HepG2 (cell line): Measurements from ENCODE around the gene ANTXRL. TPM values are rescaled to one million over a fixed set of nuclear protein-coding genes. Genes with fewer than 3 reads are reported as not detected.

Experiments
- ATAC-seq: fragments of 200-7000 bp; cut with Tn5 transposase; 3 replicates; pipeline ENCODE4 v1.9.1; 2020; ENCODE audit warnings: mild to moderate bottlenecking, moderate library complexity
- BruUV-seq: library from RNA; stranded (reverse); fragments of 400-500 nt; replicated peaks from 2 replicates; lab custom pipeline; 2021; lab: Mats Ljungman, UMichigan
- CTCF ChIA-PET: fragments of 300-600 bp; formaldehyde crosslinking; extraction: SDS; loops from one replicate; lab custom pipeline; 2021; ENCODE audit warnings: low total read pairs, inconsistent platforms, low intra/inter-chr PET ratio; lab: Yijun Ruan, JAX
- POLR2A ChIA-PET: fragments of 350-600 bp; sonication (Branson Sonifier 250); formaldehyde crosslinking; loops from one replicate; lab custom pipeline; 2020; ENCODE audit warnings: antibody characterized with exemption, inconsistent platforms; lab: Yijun Ruan, JAX
- DNase-seq: peaks from one replicate; pipeline ENCODE4 v3.0.0-alpha.2; 2015; ENCODE audit warnings: low spot score
- FAIRE-seq: peaks from 3 replicates; lab custom pipeline; 2011; peaks lifted over from hg19 to GRCh38; lab: Jason Lieb, UNC
- H2AFZ ChIP-seq: one replicate; pipeline ENCODE4 v1.6.1; 2011; ENCODE audit warnings: low read length, inconsistent platforms
- H3K27ac ChIP-seq: fragments of 300-600 bp; 3 replicates; pipeline ENCODE4 v1.8.0; 2011; ENCODE audit warnings: mixed run types, mild to moderate bottlenecking, mixed read lengths, low read length, inconsistent platforms; ENCODE audit not compliant: insufficient read depth; ENCODE audit errors: extremely low read length
- H3K27me3 ChIP-seq, 2 experiments: fragments of 200-600 bp in 1 of 2; 2 replicates in 1 of 2; 3 replicates in 1 of 2; pipeline versions ENCODE4 v1.6.0 to v1.8.0; 2011; ENCODE audit warnings: low read length in 2 of 2, mild to moderate bottlenecking in 2 of 2, moderate library complexity in 2 of 2, inconsistent platforms in 1 of 2; ENCODE audit not compliant: insufficient read depth in 2 of 2, control insufficient read depth in 1 of 2
- H3K36me3 ChIP-seq, 2 experiments: fragments of 200-600 bp in 1 of 2; replicated peaks in 1 of 2; 2 replicates in 1 of 2; 3 replicates in 1 of 2; pipeline versions ENCODE4 v1.5.1 to v1.8.0; 2011; ENCODE audit warnings: low read length in 2 of 2, inconsistent platforms in 1 of 2; ENCODE audit not compliant: insufficient read depth in 2 of 2, control insufficient read depth in 1 of 2
- H3K4me1 ChIP-seq: 2 replicates; pipeline ENCODE4 v1.5.1; 2012; ENCODE audit warnings: low read length, inconsistent platforms; ENCODE audit not compliant: insufficient read depth
- H3K4me2 ChIP-seq: 2 replicates; pipeline ENCODE4 v1.6.0; 2011; ENCODE audit warnings: low read depth, low read length, inconsistent platforms
- H3K4me3 ChIP-seq, 3 experiments: fragments of 200-600 bp in 1 of 3; sonication (generic), shearing (Covaris generic) in 1 of 3; replicated peaks in 1 of 3; 2 replicates each; pipeline ENCODE4 v1.5.1; 2011 to 2016; ENCODE audit warnings: low read length in 3 of 3, inconsistent platforms in 2 of 3, low read depth in 2 of 3, mild to moderate bottlenecking in 2 of 3, control low read depth in 1 of 3, mixed read lengths in 1 of 3; ENCODE audit not compliant: insufficient read depth in 1 of 3
- H3K79me2 ChIP-seq: one replicate; pipeline ENCODE4 v1.6.1; 2011; ENCODE audit warnings: low read length, inconsistent platforms; ENCODE audit not compliant: insufficient read depth
- H3K9ac ChIP-seq: 2 replicates; pipeline ENCODE4 v1.6.0; 2011; ENCODE audit warnings: mild to moderate bottlenecking, low read depth, low read length, inconsistent platforms; ENCODE audit not compliant: insufficient read depth
- H3K9me3 ChIP-seq: 2 replicates; pipeline ENCODE4 v1.5.1; 2012; ENCODE audit warnings: mild to moderate bottlenecking, low read length
- H4K20me1 ChIP-seq: 2 replicates; pipeline ENCODE4 v1.6.0; 2011; ENCODE audit warnings: inconsistent platforms, mild to moderate bottlenecking, low read length, moderate library complexity; ENCODE audit not compliant: insufficient read depth
- CEBPB ChIP-seq: IDR thresholded peaks from 2 replicates; pipeline ENCODE4 v1.6.1; 2011; ENCODE audit warnings: low read depth, low read length, improper control_type of control experiment, borderline replicate concordance
- ELF4 ChIP-seq: sonication (generic); formaldehyde crosslinking; IDR thresholded peaks from 2 replicates; pipeline ENCODE4 v1.5.0; 2020; ENCODE audit warnings: missing genetic modification reagents, mild to moderate bottlenecking, moderate library complexity, borderline replicate concordance
- FLYWCH1 ChIP-seq: sonication (generic); formaldehyde crosslinking; IDR thresholded peaks from 2 replicates; pipeline ENCODE4 v1.8.1; 2023; ENCODE audit warnings: mild to moderate bottlenecking, missing genetic modification reagents
- IKZF4 ChIP-seq: sonication (generic); formaldehyde crosslinking; IDR thresholded peaks from 2 replicates; pipeline ENCODE4 v1.5.1; 2020; ENCODE audit warnings: borderline replicate concordance, mild to moderate bottlenecking, low read depth, missing genetic modification reagents; ENCODE audit errors: not compliant biosample characterization
- NR1H2 ChIP-seq: sonication (generic); formaldehyde crosslinking; IDR thresholded peaks from 2 replicates; pipeline ENCODE4 v1.8.1; 2022; ENCODE audit warnings: low read depth, missing genetic modification reagents, borderline replicate concordance
- POGK ChIP-seq: sonication (generic); formaldehyde crosslinking; conservative IDR thresholded peaks from 2 replicates; pipeline ENCODE4 v1.8.0; 2022; ENCODE audit warnings: mild to moderate bottlenecking, moderate library complexity, missing genetic modification reagents
- SAP130 ChIP-seq: IDR thresholded peaks from 2 replicates; pipeline ENCODE4 v1.6.1; 2016; ENCODE audit warnings: low read depth
- SP5 ChIP-seq: IDR thresholded peaks from 2 replicates; pipeline ENCODE4 v1.6.1; 2016; ENCODE audit warnings: low read depth, borderline replicate concordance
- XBP1 ChIP-seq: sonication (generic); formaldehyde crosslinking; IDR thresholded peaks from 2 replicates; pipeline ENCODE4 v1.5.0; 2020; ENCODE audit warnings: missing genetic modification reagents
- ZBTB3 ChIP-seq: sonication (generic); formaldehyde crosslinking; IDR thresholded peaks from 2 replicates; pipeline ENCODE4 v1.4.0; 2020; ENCODE audit warnings: low read depth, mild to moderate bottlenecking, moderate library complexity, missing genetic modification reagents, borderline replicate concordance
- ZMYM3 ChIP-seq: sonication (generic); formaldehyde crosslinking; IDR thresholded peaks from 2 replicates; pipeline ENCODE4 v1.5.1; 2020; ENCODE audit warnings: mild to moderate bottlenecking, missing genetic modification reagents
- ZNF274 ChIP-seq: sonication (generic); formaldehyde crosslinking; IDR thresholded peaks from 2 replicates; pipeline ENCODE4 v1.5.1; 2020; ENCODE audit warnings: mild to moderate bottlenecking, missing genetic modification reagents
- ZNF343 ChIP-seq: sonication (generic); formaldehyde crosslinking; IDR thresholded peaks from 2 replicates; pipeline ENCODE4 v1.4.0; 2020; ENCODE audit warnings: mild to moderate bottlenecking, missing genetic modification reagents
- WGBS: methylation state at CpG from one replicate; pipeline ENCODE4 v1.1.6; 2017; ENCODE audit warnings: low lambda C conversion rate; 5-methylcytosine and 5-hydroxymethylcytosine counted together
- in situ Hi-C: cut with HindIII; loops from 2 replicates; pipeline ENCODE4 v1.10.0; 2017; ENCODE audit warnings: low pct_unique_long_range_greater_than_20kb; ENCODE audit not compliant: extremely low pct_ligation_motif_present
- intact Hi-C: fragments of 100-400 bp; cut with micrococcal nuclease; formaldehyde crosslinking; loops from one replicate; pipeline ENCODE4 v1.10.0; 2022; ENCODE audit not compliant: unreplicated experiment
- polyA plus RNA-seq, 8 experiments: library from polyadenylated mRNA; depleted of rRNA in 3 of 8; stranded (reverse) in 7 of 8; unstranded in 1 of 8; fragments of >200 nt; fragmentation: Illumina TruSeq in 4 of 8; extraction: Trizol in 4 of 8; gene quantifications; 2 replicates each; pipeline versions ENCODE4 v1.2.1 to v1.2.3, GENCODE V29; 2011 to 2016; ENCODE audit warnings: low read depth in 4 of 8, missing spikeins in 1 of 8, mixed read lengths in 1 of 8; ENCODE audit not compliant: insufficient read depth in 1 of 8
- total RNA-seq, 5 experiments: library from RNA; depleted of rRNA; stranded (reverse); fragments of >200 nt; fragmentation: Illumina TruSeq; extraction: Trizol; gene quantifications; 2 replicates each; pipeline ENCODE4 v1.2.3, GENCODE V29; 2016; ENCODE audit warnings: low read depth in 1 of 5
- TF ChIP-seq, protein P1 (sequence below): sonication (generic); formaldehyde crosslinking; IDR thresholded peaks from 2 replicates; pipeline ENCODE4 v1.4.0; 2020; ENCODE audit warnings: missing genetic modification reagents

The ANTXRL gene
- total and polyA plus RNA-seq, 2 of the 13 experiments (the other 11 are each of a cell fraction or from before 2014, with no cell fraction given) = not detected

DNA sequence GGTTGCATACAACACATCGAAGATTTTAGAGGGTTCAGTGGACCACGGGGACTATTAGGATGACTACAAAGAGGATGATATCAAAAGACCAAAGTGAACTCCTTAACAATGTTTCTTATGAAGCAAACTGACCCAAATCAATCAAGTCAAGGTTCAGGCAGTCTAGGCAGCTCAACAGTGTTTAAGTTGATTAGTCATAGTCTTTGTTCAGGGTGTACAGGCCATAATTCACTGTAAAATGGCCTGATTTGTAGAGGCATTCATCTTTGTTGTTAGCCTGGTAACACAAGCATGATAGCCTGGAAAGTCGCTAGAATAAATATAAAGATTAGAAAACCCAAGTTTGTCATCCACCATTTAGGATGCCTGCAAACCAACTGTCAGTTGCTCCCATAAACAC, 32.6 kb downstream of the ANTXRL start:
- ChIA-PET POLR2A (no interaction called here), CTCF (no interaction called here)
- H4K20me1 ChIP-seq = no peaks in the 10 kb centered on the region
- no peaks in the 10 kb centered on the region for H3K36me3 ChIP-seq
- no TSS peak for BruUV-seq
- H3K9ac ChIP-seq = no peak overlapping the region
- no peaks in the 10 kb centered on the region for H3K79me2 ChIP-seq
- intact Hi-C loops = no loop called here
- H3K4me2 ChIP-seq = no peak overlapping the region
- H2AFZ ChIP-seq = no peak overlapping the region
- ATAC-seq (no peak), DNase-seq (no peak)
- WGBS = 0% methylated on average over 3 of the region's 3 CpGs
- in situ Hi-C loops = no loop called here
- TF ChIP-seq CEBPB = no peak
- TF ChIP-seq, all 625 proteins: peak for 0
- no peak overlapping the region for H3K27ac ChIP-seq
- FAIRE-seq = no peak
- H3K4me3 ChIP-seq = no peak overlapping the region
- H3K4me1 ChIP-seq = no peaks in the 10 kb centered on the region
- H3K9me3 ChIP-seq = no peaks in the 10 kb centered on the region
- peaks cover 0 to 15% of the 10 kb centered on the region in 2 experiments; a peak in 3 of 5 replicates for H3K27me3 ChIP-seq

DNA sequence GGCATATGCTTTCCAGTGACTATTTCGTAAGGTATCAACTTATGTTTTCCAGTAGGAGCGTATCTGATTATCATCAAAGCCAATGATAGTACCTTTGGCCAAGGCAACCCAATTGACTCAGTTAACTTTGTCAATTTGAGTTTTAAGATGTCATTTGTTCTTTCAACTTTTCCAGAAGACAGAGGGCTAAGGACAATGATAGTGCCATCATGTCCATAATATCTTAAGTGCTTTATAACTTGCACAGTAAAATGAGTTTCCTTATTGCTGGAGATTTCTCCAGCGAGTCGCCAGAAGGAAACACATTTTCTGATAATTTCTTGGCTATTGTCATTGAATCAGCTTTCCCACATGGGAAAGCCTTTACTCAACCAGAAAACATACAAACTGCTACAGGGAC, 35.0 kb downstream of the ANTXRL start:
- DNase-seq = no peak
- Histone ChIP-seq H2AFZ (no peak overlapping the region), H3K4me2 (no peak overlapping the region), H4K20me1 (no peaks in the 10 kb centered on the region), H3K9ac (no peak overlapping the region)
- intact Hi-C loops = no loop called here
- no TSS peak for BruUV-seq
- CTCF ChIA-PET = no interaction called here
- POLR2A ChIA-PET = no interaction called here
- FAIRE-seq = no peak
- TF ChIP-seq ELF4 (CRISPR knock-in tag) (no peak), IKZF4 (CRISPR knock-in tag) (no peak), ZMYM3 (CRISPR knock-in tag) (no peak), SP5 (CRISPR knock-in tag) (no peak), ZNF343 (no peak), POGK (CRISPR knock-in tag) (no peak), XBP1 (CRISPR knock-in tag) (no peak), FLYWCH1 (CRISPR knock-in tag) (no peak), SAP130 (CRISPR knock-in tag) (no peak), ZBTB3 (no peak), NR1H2 (no peak), ZNF274 (CRISPR knock-in tag) (no peak)
- TF ChIP-seq, protein P1, sequence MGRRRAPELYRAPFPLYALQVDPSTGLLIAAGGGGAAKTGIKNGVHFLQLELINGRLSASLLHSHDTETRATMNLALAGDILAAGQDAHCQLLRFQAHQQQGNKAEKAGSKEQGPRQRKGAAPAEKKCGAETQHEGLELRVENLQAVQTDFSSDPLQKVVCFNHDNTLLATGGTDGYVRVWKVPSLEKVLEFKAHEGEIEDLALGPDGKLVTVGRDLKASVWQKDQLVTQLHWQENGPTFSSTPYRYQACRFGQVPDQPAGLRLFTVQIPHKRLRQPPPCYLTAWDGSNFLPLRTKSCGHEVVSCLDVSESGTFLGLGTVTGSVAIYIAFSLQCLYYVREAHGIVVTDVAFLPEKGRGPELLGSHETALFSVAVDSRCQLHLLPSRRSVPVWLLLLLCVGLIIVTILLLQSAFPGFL (CRISPR knock-in tag) = no peak
- TF ChIP-seq, all 625 proteins: peak for 0
- Histone ChIP-seq H3K79me2 (no peaks in the 10 kb centered on the region), H3K36me3 (no peaks in the 10 kb centered on the region), H3K9me3 (no peaks in the 10 kb centered on the region), H3K4me3 (no peak overlapping the region), H3K4me1 (no peaks in the 10 kb centered on the region), H3K27ac (no peak overlapping the region), H3K27me3 (peaks cover 0 to 8% of the 10 kb centered on the region in 2 experiments; a peak in 3 of 5 replicates)
- no peak for ATAC-seq
- 32% methylated on average over 4 of the region's 4 CpGs for WGBS
- in situ Hi-C loops = no loop called here
